GM21825 (cell line): ENCODE results near the gene C8B.

Experiments used
- ATAC-seq: cut with Tn5 transposase; IDR thresholded peaks from one replicate; pipeline ENCODE4 v1.9.1; 2021; ENCODE audit warnings: mild to moderate bottlenecking, moderate library complexity; ENCODE audit not compliant: unreplicated experiment

Gene C8B

GRCh38 chr1:56965916-56966697, at the start of gene C8B:
Gene C8B (minus strand): TSS chr1:56966015. CDS start chr1:56965948, 67 bp downstream.
- ATAC-seq: no peak

DNA sequence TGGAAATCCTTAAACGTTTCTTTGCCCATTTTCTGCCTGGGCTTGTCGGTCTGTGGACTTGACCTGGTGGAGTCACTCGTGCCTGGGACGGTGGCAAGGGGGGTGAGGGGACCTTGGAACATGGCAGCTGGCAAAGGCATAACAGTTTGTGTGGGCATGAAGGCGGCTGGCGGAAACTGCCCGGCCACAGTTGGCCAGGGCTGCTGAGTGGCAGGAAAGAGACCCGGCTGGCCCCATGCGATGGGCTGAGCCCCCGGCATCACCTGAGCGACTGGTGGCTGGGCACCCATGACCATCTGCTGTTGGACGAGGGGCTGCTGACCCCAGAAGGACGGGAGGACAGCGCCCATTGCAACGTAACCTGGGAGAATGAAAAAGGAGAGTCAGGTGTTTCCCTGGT, 49.3 kb upstream of the C8B start:
- ATAC-seq: no peak

DNA sequence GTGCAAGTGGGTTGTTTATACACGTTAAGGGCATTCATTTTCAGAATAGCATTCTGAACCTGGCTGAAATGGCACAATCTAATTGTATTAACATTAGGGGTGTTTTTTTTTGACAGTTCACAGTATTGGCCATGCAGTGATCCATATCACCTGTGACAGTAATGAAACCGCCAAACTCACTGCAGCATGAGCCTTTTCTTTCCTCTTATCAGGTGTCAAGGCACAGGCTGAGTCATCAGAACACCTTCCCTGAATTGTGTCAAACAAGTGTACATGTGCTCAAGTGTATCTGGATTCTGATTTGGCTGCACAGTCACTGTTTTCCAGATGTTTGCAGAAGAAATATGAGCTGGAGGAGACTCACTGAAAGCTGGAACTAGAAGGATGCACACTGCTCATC, 47.7 kb upstream of the C8B start:
- ATAC-seq: no peak

- no peak for ATAC-seq
Measured at GRCh38 chr1:57012315-57012714, 46.5 kb upstream of the C8B start.

DNA sequence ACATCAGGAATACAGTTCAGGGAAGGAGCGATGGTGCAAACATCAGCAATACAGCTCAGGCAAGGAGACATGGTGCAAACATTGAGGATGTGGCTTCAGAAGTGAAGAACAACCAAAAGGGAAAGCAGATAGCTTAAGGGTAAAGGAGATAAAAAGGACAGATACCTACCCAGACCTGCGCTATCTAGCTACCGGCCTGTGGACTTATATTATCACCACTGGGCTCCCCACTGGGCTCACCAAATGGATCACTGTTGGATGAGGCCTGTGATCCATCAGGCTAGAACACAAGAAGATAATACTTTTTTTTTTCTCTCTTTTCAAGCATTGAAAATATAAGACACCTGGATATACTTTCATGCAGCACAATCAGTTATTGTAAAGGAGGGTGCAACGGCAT, 44.7 kb upstream of the C8B start:
- ATAC-seq: no peak

DNA sequence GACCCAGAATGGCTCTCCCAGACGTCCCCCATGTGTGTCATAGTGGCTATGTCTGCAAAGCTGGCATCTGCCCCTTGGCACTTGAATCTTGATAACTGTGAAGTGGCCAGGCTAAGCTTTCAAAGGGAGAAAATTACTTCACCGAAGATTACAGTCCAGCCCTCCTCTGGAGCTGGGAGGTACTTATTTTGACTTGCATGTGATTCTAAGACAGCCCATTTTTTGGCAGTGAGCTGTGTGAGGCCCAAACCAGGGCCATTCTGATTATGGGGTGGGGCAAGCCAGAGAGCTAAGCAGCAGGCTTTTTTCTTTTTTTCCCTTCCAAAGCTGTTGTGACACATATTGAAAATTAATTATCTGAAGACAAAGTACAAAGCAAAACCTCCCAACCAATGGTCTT, 42.1 kb upstream of the C8B start:
- ATAC-seq: no peak

- ATAC-seq: no peak
Measured at GRCh38 chr1:57007472-57007871, 41.7 kb upstream of the C8B start.

DNA sequence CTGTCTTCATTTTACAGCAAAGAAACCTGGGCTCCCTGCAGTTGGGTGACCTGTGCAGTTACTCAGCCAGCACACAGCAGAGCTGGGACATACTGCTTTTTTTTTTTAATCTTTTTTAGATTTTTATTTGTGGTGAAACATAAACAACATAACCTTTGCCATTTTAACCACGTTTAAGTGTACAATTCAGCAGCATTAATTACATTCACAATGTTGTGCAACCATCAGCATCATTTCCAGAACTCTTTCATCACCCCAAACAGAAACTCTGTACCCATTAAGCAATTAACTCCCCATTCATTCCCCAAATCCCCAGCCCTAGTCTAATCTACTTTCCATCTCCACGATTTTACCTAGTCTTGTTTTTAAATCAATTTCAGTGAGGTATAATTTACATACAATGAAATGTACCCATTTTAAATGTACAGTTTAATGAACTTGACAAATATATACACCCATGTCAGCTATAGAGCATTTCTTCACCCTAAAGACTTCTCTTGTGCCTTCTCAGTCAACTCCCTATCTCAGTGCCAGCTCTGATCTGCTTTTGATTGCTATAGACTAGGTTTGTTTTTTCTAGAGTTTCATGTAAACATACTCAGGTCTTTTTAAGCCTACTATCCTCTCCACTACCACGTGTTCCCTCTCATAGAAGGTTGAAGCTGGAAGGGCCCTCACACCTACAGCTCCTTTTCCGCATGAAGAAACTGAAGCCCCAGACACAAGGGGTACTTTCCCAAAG, 37.8 kb upstream of the C8B start:
- ATAC-seq: no peak

DNA sequence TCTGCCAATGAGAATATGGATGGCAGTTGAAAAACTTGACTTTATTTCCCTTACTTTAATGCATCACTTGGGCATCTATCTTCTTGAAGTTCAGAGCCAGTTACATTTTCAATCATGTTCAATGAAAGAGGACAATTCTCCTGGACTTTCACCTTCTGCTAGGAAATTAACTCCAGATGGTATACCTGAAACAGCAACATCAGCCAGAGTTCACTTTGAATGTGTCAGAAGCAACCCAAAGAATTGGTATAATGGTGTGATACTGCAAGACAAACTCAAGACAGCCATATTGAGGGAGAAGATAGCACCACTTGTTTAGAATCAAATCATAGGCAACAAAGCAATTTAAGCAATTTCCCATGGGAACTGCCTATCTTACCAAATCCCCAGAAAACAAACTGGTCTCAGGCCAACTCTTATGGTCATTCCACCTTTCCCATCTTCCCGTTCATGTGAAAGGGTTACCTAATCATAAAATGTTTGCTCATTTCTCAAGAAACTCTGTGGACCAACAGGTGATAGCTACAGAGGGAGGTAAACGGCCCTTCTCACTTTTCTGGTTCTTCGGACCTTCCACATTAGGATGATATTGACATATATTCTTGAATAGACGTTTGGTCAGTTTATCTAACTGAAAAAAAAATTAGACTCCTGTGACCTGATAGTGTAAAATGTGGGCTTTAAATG, 29.7 kb upstream of the C8B start:
- ATAC-seq: no peak

DNA sequence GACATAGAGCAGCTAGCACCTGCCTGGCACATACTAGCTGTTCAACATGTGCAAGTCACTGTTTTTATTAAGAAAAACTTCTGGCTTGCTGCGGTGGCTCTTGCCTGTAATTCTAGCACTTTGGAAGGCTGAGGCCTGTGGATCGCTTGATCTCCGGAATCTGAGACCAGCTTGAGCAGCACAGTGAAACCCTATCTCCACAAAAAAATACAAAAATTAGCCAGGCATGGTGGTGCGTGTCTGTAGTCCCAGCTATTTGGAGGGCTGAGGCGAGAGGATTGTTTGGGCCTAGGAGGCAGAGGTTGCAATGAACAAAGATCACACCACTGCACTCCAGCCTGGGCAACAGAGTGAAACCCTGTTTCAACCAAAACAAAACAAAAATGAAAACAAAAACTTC, 27.7 kb upstream of the C8B start:
- ATAC-seq: no peak

DNA sequence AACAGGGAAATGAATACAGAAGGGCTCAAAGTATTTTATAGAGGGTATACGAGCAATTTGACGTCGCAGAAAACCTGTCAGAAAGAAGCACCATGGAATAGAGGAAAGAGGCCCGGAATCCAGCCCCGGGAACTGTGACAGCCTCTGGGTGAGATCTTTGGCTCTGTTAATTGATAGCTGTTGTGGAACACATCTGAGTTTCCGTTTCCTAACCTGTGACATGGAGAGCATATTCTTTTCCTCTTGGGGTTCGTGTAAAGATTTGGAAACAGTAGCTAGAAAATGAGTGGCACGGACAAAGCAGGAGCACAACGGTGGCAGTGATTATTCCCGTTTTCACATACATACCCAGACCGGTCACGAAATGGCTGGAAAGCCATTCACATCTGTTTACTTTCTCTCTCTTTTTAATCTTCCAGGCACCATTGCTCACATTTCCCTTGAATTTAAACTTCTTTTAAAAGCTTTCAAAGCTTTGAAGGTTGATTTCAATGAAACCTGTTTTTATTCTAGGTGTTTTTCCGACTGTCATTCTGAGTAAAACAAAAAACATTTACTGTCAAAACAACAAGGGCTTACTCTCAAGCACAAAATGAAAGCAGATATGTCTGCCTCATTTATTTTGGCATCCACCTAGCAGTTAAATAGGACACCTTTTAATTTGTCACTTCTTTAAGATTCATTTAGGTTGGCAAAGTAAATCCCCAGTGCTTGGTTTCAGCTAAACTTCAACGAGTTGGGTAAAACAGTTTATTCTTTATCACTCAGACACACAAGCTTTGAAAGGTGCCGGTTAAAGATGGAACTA, 26.7 kb upstream of the C8B start:
- no peak for ATAC-seq

DNA sequence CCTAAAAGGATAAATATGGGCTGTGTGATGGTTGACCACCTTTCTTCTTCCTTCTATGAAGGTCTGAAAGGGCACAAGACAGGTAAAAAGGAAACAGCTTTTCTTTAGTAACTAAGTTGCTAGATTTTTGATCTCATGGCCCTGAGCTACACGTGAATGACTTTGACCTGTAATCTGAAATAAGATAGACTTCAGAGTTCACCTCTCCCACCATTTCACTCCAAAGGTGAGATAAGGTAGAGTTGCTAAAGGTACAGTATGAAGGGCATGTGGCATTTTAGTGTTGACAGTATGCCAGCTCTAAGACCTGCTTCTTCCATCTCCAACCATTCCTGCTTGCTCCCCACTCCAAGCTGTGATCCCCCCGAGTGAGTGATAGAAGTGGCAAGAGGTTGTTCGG, 25.8 kb upstream of the C8B start:
- no peak for ATAC-seq

GRCh38 chr1:56986397-56986796, 20.6 kb upstream of the C8B start:
- ATAC-seq: no peak

- no peak for ATAC-seq
Measured at GRCh38 chr1:56985857-56986256, 20.0 kb upstream of the C8B start.

GRCh38 chr1:56983484-56983883, 17.7 kb upstream of the C8B start:
- ATAC-seq: no peak

DNA sequence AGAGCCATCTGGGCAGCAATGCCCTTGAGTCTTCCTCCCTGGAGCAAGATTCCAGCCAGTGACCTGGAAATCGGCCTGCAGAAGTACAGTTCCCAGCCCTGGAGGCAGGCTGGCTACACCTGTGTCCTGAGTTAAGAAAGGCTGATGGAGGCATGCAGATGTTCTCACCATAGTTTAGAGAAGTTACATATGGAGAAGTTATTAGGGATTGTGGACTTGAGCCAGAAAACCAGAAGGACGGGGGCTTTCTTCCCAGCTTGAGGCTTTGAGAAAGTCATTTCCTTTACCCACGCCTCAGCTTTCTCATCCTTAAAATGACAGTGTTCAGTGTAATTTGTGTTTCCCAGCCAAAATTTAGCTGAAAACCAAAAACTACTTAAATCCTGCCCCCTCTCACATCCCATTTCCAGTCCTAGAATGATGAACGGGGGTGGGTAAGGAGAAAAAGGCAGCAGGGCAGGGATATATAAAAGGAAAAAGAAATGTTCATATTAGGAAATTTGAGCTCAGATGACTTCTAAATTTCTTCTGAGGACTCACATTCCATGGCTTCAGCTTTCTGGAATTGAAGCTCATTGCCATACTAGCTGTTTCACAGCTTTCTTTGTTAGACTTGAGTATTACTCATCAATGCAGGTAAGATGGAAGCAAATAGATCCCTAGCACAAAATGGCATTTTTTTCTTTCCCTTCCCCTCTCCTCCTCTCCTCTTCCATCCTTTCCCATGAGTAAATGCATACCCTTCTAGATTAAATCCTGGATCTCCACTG, 14.4 kb upstream of the C8B start:
- ATAC-seq: no peak

GRCh38 chr1:56978819-56979218, 13.0 kb upstream of the C8B start:
- ATAC-seq: no peak

GRCh38 chr1:56977910-56978309, 12.1 kb upstream of the C8B start:
- no peak for ATAC-seq

GRCh38 chr1:56975446-56975845, 9.6 kb upstream of the C8B start:
- no peak for ATAC-seq
